ENCODE results near the gene CARMIL1. TPM values are rescaled to one million over a fixed set of nuclear protein-coding genes. Genes with fewer than 3 reads are reported as not detected.

CARMIL1 gene
- total RNA-seq, 2 experiments from 2014 or later: 1.3 to 1.5 TPM

DNA sequence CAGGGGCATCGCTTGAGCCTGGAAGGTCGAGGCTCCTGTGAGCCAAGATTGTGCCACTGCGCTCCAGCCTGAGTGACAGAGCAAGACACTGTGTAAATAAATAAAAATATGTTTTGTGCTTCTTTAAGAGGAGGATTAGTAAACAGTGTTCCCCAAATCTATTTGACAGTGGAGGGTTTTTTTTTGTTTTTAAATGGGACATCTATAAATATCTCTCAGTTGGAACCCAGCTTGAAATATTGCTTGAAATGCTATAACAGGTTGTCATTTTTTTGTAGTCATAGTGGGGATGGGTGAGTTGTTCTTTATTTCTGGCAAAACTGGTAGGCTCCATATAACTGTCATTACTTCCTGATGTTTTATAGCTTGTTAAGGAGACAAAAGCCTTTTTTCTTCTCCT is 54.3 kb downstream of the CARMIL1 start:
- POLR2A ChIA-PET: no interaction called here
- Mint-ChIP-seq H3K27ac (no peak overlapping the region), H3K36me3 (ENCODE audit: low read depth) (no peaks in the 10 kb centered on the region), H3K27me3 (peaks cover 9% of the 10 kb centered on the region), H3K4me3 (no peak overlapping the region), H3K9me3 (no peaks in the 10 kb centered on the region), H3K4me1 (no peaks in the 10 kb centered on the region)
- CTCF ChIA-PET: no interaction called here
- no peak for DNase-seq

DNA sequence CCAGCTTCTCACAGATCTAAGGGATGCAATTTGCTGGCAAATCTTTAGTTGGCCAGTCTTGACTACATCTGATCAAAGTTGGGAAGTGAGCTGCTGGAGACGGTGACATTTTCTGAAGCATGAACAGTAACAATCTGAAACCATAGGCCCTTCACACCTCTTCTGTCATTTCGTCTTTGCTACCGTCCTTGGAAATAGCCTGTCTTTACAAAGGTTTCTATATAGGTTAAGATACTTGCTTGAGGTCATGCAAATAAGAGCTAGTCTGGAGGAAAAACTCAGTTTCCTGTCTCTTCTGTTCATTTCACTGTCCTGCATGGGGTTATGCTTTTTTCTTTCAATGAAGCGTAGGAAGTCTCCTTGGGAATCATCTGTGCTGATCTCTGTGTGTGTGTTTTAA is 55.6 kb downstream of the CARMIL1 start:
- Mint-ChIP-seq H3K4me3 (no peak overlapping the region), H3K4me1 (no peaks in the 10 kb centered on the region), H3K27me3 (peaks cover 8% of the 10 kb centered on the region), H3K9me3 (no peaks in the 10 kb centered on the region), H3K36me3 (ENCODE audit: low read depth) (no peaks in the 10 kb centered on the region), H3K27ac (no peak overlapping the region)
- ChIA-PET CTCF (no interaction called here), POLR2A (no interaction called here)
- no peak for DNase-seq

- ChIA-PET CTCF (no interaction called here), POLR2A (no interaction called here)
- no peak for DNase-seq
- H3K4me3 Mint-ChIP-seq: no peak overlapping the region
- no peaks in the 10 kb centered on the region for H3K4me1 Mint-ChIP-seq
- H3K9me3 Mint-ChIP-seq: no peaks in the 10 kb centered on the region
- H3K36me3 Mint-ChIP-seq (ENCODE audit: low read depth): no peaks in the 10 kb centered on the region
- peaks cover 3% of the 10 kb centered on the region for H3K27me3 Mint-ChIP-seq
- H3K27ac Mint-ChIP-seq: no peak overlapping the region
These were observed 57.8 kb downstream of the CARMIL1 start for GRCh38 chr6:25336996-25337395.

- H3K4me3 Mint-ChIP-seq: no peak overlapping the region
- H3K9me3 Mint-ChIP-seq: no peaks in the 10 kb centered on the region
- ChIA-PET POLR2A (no interaction called here), CTCF (interaction anchor here (1.2 kb wide), 1 partner anchor 219 kb away, joined by 3 read pairs; no protein-coding TSS in a partner anchor)
- H3K4me1 Mint-ChIP-seq: no peaks in the 10 kb centered on the region
- H3K27me3 Mint-ChIP-seq: peaks cover 3% of the 10 kb centered on the region
- H3K27ac Mint-ChIP-seq: no peak overlapping the region
- no peak for DNase-seq
- no peaks in the 10 kb centered on the region for H3K36me3 Mint-ChIP-seq (ENCODE audit: low read depth)
These were observed 58.3 kb downstream of the CARMIL1 start for GRCh38 chr6:25337431-25337830.

- Mint-ChIP-seq H3K27ac (no peak overlapping the region), H3K36me3 (ENCODE audit: low read depth) (no peaks in the 10 kb centered on the region), H3K27me3 (peaks cover 1% of the 10 kb centered on the region), H3K4me3 (no peak overlapping the region), H3K4me1 (no peaks in the 10 kb centered on the region), H3K9me3 (no peaks in the 10 kb centered on the region)
- no peak for DNase-seq
- ChIA-PET CTCF (no interaction called here), POLR2A (no interaction called here)
These were observed 61.4 kb downstream of the CARMIL1 start for GRCh38 chr6:25340431-25341202.

- Mint-ChIP-seq H3K4me1 (no peaks in the 10 kb centered on the region), H3K36me3 (ENCODE audit: low read depth) (no peaks in the 10 kb centered on the region), H3K9me3 (no peaks in the 10 kb centered on the region), H3K4me3 (no peak overlapping the region), H3K27me3 (no peaks in the 10 kb centered on the region), H3K27ac (no peak overlapping the region)
- POLR2A ChIA-PET: no interaction called here
- no peak for DNase-seq
- CTCF ChIA-PET: no interaction called here
These were observed 62.0 kb downstream of the CARMIL1 start for GRCh38 chr6:25341203-25341552.

GRCh38 chr6:25341923-25342619 is 62.9 kb downstream of the CARMIL1 start:
- Mint-ChIP-seq H3K27ac (no peak overlapping the region), H3K36me3 (ENCODE audit: low read depth) (no peaks in the 10 kb centered on the region), H3K27me3 (no peaks in the 10 kb centered on the region), H3K4me1 (no peaks in the 10 kb centered on the region), H3K4me3 (no peak overlapping the region), H3K9me3 (no peaks in the 10 kb centered on the region)
- ChIA-PET CTCF (no interaction called here), POLR2A (no interaction called here)
- no peak for DNase-seq

DNA sequence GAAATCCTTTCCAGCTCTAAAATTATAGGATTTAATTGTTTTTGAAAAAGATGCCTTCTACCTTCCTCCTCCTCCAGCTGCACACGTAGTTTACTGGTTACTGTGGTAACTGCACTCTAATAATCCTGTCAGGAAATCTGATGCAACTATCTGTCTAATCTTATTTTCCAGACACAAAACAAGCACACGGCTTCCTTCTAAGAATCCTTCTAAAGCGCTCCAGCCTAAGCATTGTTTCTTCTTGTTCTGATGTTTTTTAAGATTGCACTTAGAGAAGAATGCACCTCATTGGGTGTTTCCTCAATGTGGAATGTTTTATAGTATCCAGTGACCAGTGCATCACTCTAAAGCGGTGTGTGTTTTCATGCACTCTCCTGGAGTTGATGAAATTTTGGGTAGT is 63.6 kb downstream of the CARMIL1 start:
- no peak for DNase-seq
- ChIA-PET CTCF (no interaction called here), POLR2A (no interaction called here)
- H3K4me1 Mint-ChIP-seq: no peaks in the 10 kb centered on the region
- no peak overlapping the region for H3K27ac Mint-ChIP-seq
- no peaks in the 10 kb centered on the region for H3K36me3 Mint-ChIP-seq (ENCODE audit: low read depth)
- H3K9me3 Mint-ChIP-seq: no peaks in the 10 kb centered on the region
- no peak overlapping the region for H3K4me3 Mint-ChIP-seq
- H3K27me3 Mint-ChIP-seq: no peaks in the 10 kb centered on the region

DNA sequence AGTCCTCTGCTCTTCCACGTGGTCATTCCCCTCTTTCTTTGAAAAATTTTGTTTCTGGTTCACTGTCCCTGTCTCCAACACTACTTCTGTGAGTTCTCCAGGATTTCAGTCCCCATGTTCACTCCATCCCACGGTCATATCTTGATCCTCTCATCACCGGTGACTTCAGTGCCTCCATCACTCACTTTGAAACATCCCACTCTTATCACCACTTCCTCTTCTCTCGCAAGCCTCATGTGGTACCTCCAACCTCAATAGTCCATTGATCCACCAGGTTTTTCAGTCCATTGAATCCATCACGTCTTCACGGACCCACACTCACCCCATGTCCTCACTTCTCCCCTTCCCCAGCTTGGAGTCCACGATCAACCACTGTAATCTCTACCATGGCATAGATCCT is 64.8 kb downstream of the CARMIL1 start:
- Mint-ChIP-seq H3K27me3 (no peaks in the 10 kb centered on the region), H3K27ac (no peak overlapping the region), H3K36me3 (ENCODE audit: low read depth) (no peaks in the 10 kb centered on the region), H3K4me1 (no peaks in the 10 kb centered on the region), H3K4me3 (no peak overlapping the region), H3K9me3 (no peaks in the 10 kb centered on the region)
- DNase-seq: no peak
- CTCF ChIA-PET: no interaction called here
- POLR2A ChIA-PET: no interaction called here

DNA sequence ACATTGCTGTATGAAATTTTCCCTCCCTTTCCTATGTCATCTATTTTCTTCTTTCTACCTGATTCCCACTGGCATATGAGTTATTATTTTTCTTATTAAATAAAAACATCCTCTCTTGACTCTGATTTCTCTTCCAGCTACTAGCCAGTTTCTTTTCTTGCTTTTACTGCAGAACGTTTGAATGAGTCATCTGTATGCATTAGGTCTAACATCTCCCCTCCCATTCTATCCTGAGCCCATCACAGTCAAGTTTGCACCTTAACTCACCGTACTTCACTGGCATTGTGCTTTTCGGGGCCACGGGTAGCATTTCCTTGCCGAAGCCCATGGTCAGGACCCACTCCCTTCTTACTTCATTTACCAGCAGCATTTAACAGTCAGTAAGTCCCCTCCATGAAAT is 65.7 kb downstream of the CARMIL1 start:
- CTCF ChIA-PET: no interaction called here
- no peak for DNase-seq

GRCh38 chr6:25346064-25346463 is 66.9 kb downstream of the CARMIL1 start:
- ChIA-PET POLR2A (no interaction called here), CTCF (interaction anchor here (1.2 kb wide), 1 partner anchor 646 kb away, joined by 4 read pairs; no protein-coding TSS in a partner anchor)
- no peaks in the 10 kb centered on the region for H3K36me3 Mint-ChIP-seq (ENCODE audit: low read depth)
- no peaks in the 10 kb centered on the region for H3K27me3 Mint-ChIP-seq
- no peak for DNase-seq
- no peaks in the 10 kb centered on the region for H3K9me3 Mint-ChIP-seq
- no peak overlapping the region for H3K4me3 Mint-ChIP-seq
- H3K27ac Mint-ChIP-seq: no peak overlapping the region
- H3K4me1 Mint-ChIP-seq: no peaks in the 10 kb centered on the region

More for the DNA sequence above, 65.7 kb downstream of the CARMIL1 start:
- Mint-ChIP-seq H3K4me3 (no peak overlapping the region), H3K36me3 (ENCODE audit: low read depth) (no peaks in the 10 kb centered on the region), H3K9me3 (no peaks in the 10 kb centered on the region), H3K27ac (no peak overlapping the region), H3K27me3 (no peaks in the 10 kb centered on the region), H3K4me1 (no peaks in the 10 kb centered on the region)
- POLR2A ChIA-PET: no interaction called here

GRCh38 chr6:25350573-25350972 is 71.4 kb downstream of the CARMIL1 start:
- H3K9me3 Mint-ChIP-seq: no peaks in the 10 kb centered on the region
- DNase-seq: no peak
- ChIA-PET CTCF (no interaction called here), POLR2A (no interaction called here)
- H3K4me1 Mint-ChIP-seq: no peaks in the 10 kb centered on the region
- H3K27ac Mint-ChIP-seq: no peak overlapping the region
- H3K36me3 Mint-ChIP-seq (ENCODE audit: low read depth): no peaks in the 10 kb centered on the region
- no peaks in the 10 kb centered on the region for H3K27me3 Mint-ChIP-seq
- H3K4me3 Mint-ChIP-seq: no peak overlapping the region

DNA sequence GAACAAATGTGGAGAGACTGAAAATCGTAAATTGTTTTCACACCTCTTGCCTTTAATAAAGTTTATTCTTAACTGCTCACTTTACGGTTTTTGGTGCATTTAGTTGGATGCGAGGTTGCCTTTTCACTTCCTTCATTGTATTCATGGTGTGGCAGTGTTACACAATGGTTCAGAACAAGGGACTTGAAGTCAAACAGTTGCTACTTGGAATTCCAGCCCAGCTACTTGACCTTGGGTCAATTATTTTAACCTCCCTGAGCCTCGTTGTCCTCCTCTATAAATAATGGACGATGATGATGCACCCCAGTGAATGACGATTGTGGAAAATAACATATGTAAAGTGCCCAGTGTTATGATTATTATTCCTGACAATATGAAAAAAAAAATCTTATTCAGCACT is 72.3 kb downstream of the CARMIL1 start:
- CTCF ChIA-PET: no interaction called here
- Mint-ChIP-seq H3K36me3 (ENCODE audit: low read depth) (no peaks in the 10 kb centered on the region), H3K9me3 (no peaks in the 10 kb centered on the region), H3K27me3 (no peaks in the 10 kb centered on the region), H3K4me1 (no peaks in the 10 kb centered on the region), H3K27ac (no peak overlapping the region), H3K4me3 (no peak overlapping the region)
- no peak for DNase-seq
- POLR2A ChIA-PET: no interaction called here

GRCh38 chr6:25352285-25352684 is 73.1 kb downstream of the CARMIL1 start:
- no peaks in the 10 kb centered on the region for H3K4me1 Mint-ChIP-seq
- CTCF ChIA-PET: interaction anchor here (1.4 kb wide), 1 partner anchor 138 kb away, joined by 3 read pairs; no protein-coding TSS in a partner anchor
- POLR2A ChIA-PET: no interaction called here
- no peak for DNase-seq
- H3K27ac Mint-ChIP-seq: no peak overlapping the region
- H3K9me3 Mint-ChIP-seq: no peaks in the 10 kb centered on the region
- no peak overlapping the region for H3K4me3 Mint-ChIP-seq
- H3K27me3 Mint-ChIP-seq: no peaks in the 10 kb centered on the region
- H3K36me3 Mint-ChIP-seq (ENCODE audit: low read depth): no peaks in the 10 kb centered on the region
